IMR-90 (cell line): ENCODE data around the gene SPI1. TPM values are rescaled to one million over a fixed set of nuclear protein-coding genes. Genes with fewer than 3 reads are reported as not detected.

ENCODE experiments used
- ATAC-seq: fragments of 200-7000 bp; cut with Tn5 transposase; 2 replicates; pipeline ENCODE4 v1.9.1; 2020; ENCODE audit warnings: low read depth, mild to moderate bottlenecking, moderate library complexity
- BruUV-seq: library from RNA; stranded (reverse); fragments of 400-500 nt; replicated peaks from 2 replicates; lab custom pipeline; 2021; lab: Mats Ljungman, UMichigan
- CTCF ChIA-PET: fragments of 300-600 bp; formaldehyde crosslinking; extraction: SDS; loops from one replicate; lab custom pipeline; 2021; ENCODE audit warnings: antibody characterized with exemption; lab: Yijun Ruan, JAX
- POLR2A ChIA-PET: fragments of 300-600 bp; sonication (Branson Sonifier 250); formaldehyde crosslinking; loops from one replicate; lab custom pipeline; 2022; ENCODE audit warnings: antibody characterized with exemption; ENCODE audit not compliant: unreplicated experiment; lab: Charles Lee
- DNase-seq: peaks from one replicate; pipeline ENCODE4 v3.0.0; 2013
- H2AFZ ChIP-seq: replicated peaks from 2 replicates; pipeline ENCODE3; 2013; ENCODE audit warnings: low read length, mild to moderate bottlenecking; ENCODE audit not compliant: poor library complexity
- H2AK5ac ChIP-seq: 2 replicates; pipeline ENCODE4 v1.6.1; 2013; ENCODE audit warnings: low read depth, low read length, inconsistent platforms
- H2AK9ac ChIP-seq: replicated peaks from 2 replicates; pipeline ENCODE3; 2013; ENCODE audit warnings: mild to moderate bottlenecking, low read depth, low read length, moderate library complexity; ENCODE audit not compliant: poor library complexity
- H2BK120ac ChIP-seq: 2 replicates; pipeline ENCODE4 v1.6.1; 2013; ENCODE audit warnings: low read depth, low read length, inconsistent platforms
- H2BK15ac ChIP-seq: 3 replicates; pipeline ENCODE4 v1.6.1; 2013; ENCODE audit warnings: low read depth, low read length, inconsistent platforms
- H2BK20ac ChIP-seq: 2 replicates; pipeline ENCODE4 v1.6.1; 2013; ENCODE audit warnings: low read depth, mild to moderate bottlenecking, inconsistent platforms, low read length, moderate library complexity
- H2BK5ac ChIP-seq: 2 replicates; pipeline ENCODE4 v1.6.1; 2013; ENCODE audit warnings: mild to moderate bottlenecking, low read depth, low read length, inconsistent platforms; ENCODE audit not compliant: poor library complexity, severe bottlenecking
- H3K14ac ChIP-seq: replicated peaks from 2 replicates; pipeline ENCODE4 v1.6.1; 2013; ENCODE audit warnings: low read depth, low read length, inconsistent platforms
- H3K18ac ChIP-seq: 2 replicates; pipeline ENCODE4 v1.6.1; 2013; ENCODE audit warnings: low read depth, low read length, control low read depth
- H3K23ac ChIP-seq: 2 replicates; pipeline ENCODE4 v1.6.1; 2013; ENCODE audit warnings: low read depth, low read length, inconsistent platforms
- H3K27ac ChIP-seq: 2 replicates; pipeline ENCODE4 v1.5.1; 2013; ENCODE audit warnings: mild to moderate bottlenecking, control low read depth, low read length; ENCODE audit not compliant: insufficient read depth
- H3K27me3 ChIP-seq: 2 replicates; pipeline ENCODE4 v1.6.1; 2013; ENCODE audit warnings: low read length; ENCODE audit not compliant: control insufficient read depth, insufficient read depth
- H3K36me3 ChIP-seq: 2 replicates; pipeline ENCODE4 v1.6.1; 2013; ENCODE audit warnings: low read length, mixed read lengths; ENCODE audit not compliant: control insufficient read depth, insufficient read depth
- H3K4ac ChIP-seq: 2 replicates; pipeline ENCODE4 v1.6.1; 2013; ENCODE audit warnings: low read depth, low read length, inconsistent platforms
- H3K4me1 ChIP-seq: 2 replicates; pipeline ENCODE4 v1.6.1; 2013; ENCODE audit warnings: low read length, mixed read lengths; ENCODE audit not compliant: control insufficient read depth, insufficient read depth
- H3K4me2 ChIP-seq: 2 replicates; pipeline ENCODE4 v1.6.1; 2013; ENCODE audit warnings: low read depth, mild to moderate bottlenecking, control low read depth, low read length, moderate library complexity
- H3K4me3 ChIP-seq: 2 replicates; pipeline ENCODE4 v1.5.1; 2013; ENCODE audit warnings: low read depth, mild to moderate bottlenecking, control low read depth, low read length, moderate library complexity; ENCODE audit not compliant: insufficient read depth
- H3K56ac ChIP-seq: 2 replicates; pipeline ENCODE4 v1.6.1; 2013; ENCODE audit warnings: low read length, inconsistent platforms; ENCODE audit not compliant: insufficient read depth; ENCODE audit errors: extremely low read depth
- H3K79me1 ChIP-seq, 2 experiments: 2 replicates each; pipeline ENCODE4 v1.6.1; 2013; ENCODE audit warnings: low read length in 2 of 2, inconsistent platforms in 1 of 2, low read depth in 1 of 2
- H3K9ac ChIP-seq: 2 replicates; pipeline ENCODE4 v1.6.1; 2013; ENCODE audit warnings: low read depth, low read length, control low read depth
- H3K9me1 ChIP-seq: 2 replicates; pipeline ENCODE4 v1.6.1; 2013; ENCODE audit warnings: low read length, inconsistent platforms; ENCODE audit not compliant: insufficient read depth
- H3K9me3 ChIP-seq: 2 replicates; pipeline ENCODE4 v1.6.1; 2013; ENCODE audit warnings: low read length; ENCODE audit not compliant: control insufficient read depth, insufficient read depth
- H4K20me1 ChIP-seq: 2 replicates; pipeline ENCODE4 v1.6.1; 2013; ENCODE audit warnings: low read length, inconsistent platforms; ENCODE audit not compliant: insufficient read depth
- H4K5ac ChIP-seq: 2 replicates; pipeline ENCODE4 v1.6.1; 2013; ENCODE audit warnings: mild to moderate bottlenecking, low read depth, low read length, control low read depth
- H4K8ac ChIP-seq, 2 experiments: 2 replicates each; pipeline ENCODE4 v1.6.1; 2013; ENCODE audit warnings: low read depth in 2 of 2, low read length in 2 of 2, control low read depth in 1 of 2, inconsistent platforms in 1 of 2
- H4K91ac ChIP-seq: 2 replicates; pipeline ENCODE4 v1.6.1; 2013; ENCODE audit warnings: low read depth, low read length, inconsistent platforms; ENCODE audit not compliant: insufficient read depth
- BHLHE40 ChIP-seq: fragments of 150-350 bp; IDR thresholded peaks from 2 replicates; pipeline ENCODE4 v1.6.1; 2016; ENCODE audit warnings: mild to moderate bottlenecking, low read depth, low read length
- CHD1 ChIP-seq: IDR thresholded peaks from 2 replicates; pipeline ENCODE4 v1.6.1; 2012; ENCODE audit warnings: low read depth, low read length, improper control_type of control experiment
- MAFK ChIP-seq: IDR thresholded peaks from 2 replicates; pipeline ENCODE4 v1.6.1; 2012; ENCODE audit warnings: low read depth, low read length, improper control_type of control experiment
- MAZ ChIP-seq: IDR thresholded peaks from 2 replicates; pipeline ENCODE4 v1.6.1; 2012; ENCODE audit warnings: low read depth, mild to moderate bottlenecking, low read length, improper control_type of control experiment, moderate library complexity, borderline replicate concordance
- MXI1 ChIP-seq: IDR thresholded peaks from 2 replicates; pipeline ENCODE4 v1.6.1; 2012; ENCODE audit warnings: low read depth, mild to moderate bottlenecking, low read length, moderate library complexity, borderline replicate concordance
- NFE2L2 ChIP-seq: fragments of 150-350 bp; IDR thresholded peaks from 2 replicates; pipeline ENCODE4 v1.6.1; 2016; ENCODE audit warnings: low read depth, mild to moderate bottlenecking, low read length
- POLR2A ChIP-seq: IDR thresholded peaks from 2 replicates; pipeline ENCODE4 v1.6.1; 2012; ENCODE audit warnings: mild to moderate bottlenecking, low read depth, low read length
- RAD21 ChIP-seq: IDR thresholded peaks from 2 replicates; pipeline ENCODE4 v1.6.1; 2012; ENCODE audit warnings: low read length, improper control_type of control experiment
- RCOR1 ChIP-seq: IDR thresholded peaks from 2 replicates; pipeline ENCODE4 v1.6.1; 2012; ENCODE audit warnings: mild to moderate bottlenecking, low read length, improper control_type of control experiment; ENCODE audit not compliant: insufficient replicate concordance
- SMC3 ChIP-seq: fragments of 150-350 bp; IDR thresholded peaks from 2 replicates; pipeline ENCODE4 v1.6.1; 2016; ENCODE audit warnings: low read depth, mild to moderate bottlenecking, antibody characterized with exemption, low read length, moderate library complexity
- WGBS, 2 experiments: methylation state at CpG; one replicate each; pipeline versions ENCODE4 v1.1.5 to v1.1.7; 2013; ENCODE audit warnings: missing lambda C conversion rate in 2 of 2; ENCODE audit not compliant: insufficient read length in 1 of 2; ENCODE audit errors: extremely low coverage in 2 of 2; 5-methylcytosine and 5-hydroxymethylcytosine counted together
- dilution Hi-C: fragments of 300-500 bp; cut with HindIII; formaldehyde crosslinking; loops from one replicate; pipeline ENCODE4 v1.14.3; 2018; ENCODE audit warnings: low sequenced_read_pairs; ENCODE audit not compliant: unreplicated experiment
- in situ Hi-C: fragments of 300-500 bp; cut with MboI; formaldehyde crosslinking; loops from 3 replicates; pipeline ENCODE4 v1.14.3; 2019; ENCODE audit warnings: low sequenced_read_pairs, inconsistent platforms, mixed read lengths
- intact Hi-C: fragments of 100-400 bp; cut with micrococcal nuclease; formaldehyde crosslinking; loops from 2 replicates; pipeline ENCODE4 v1.10.0; 2022
- polyA plus RNA-seq, 3 experiments: library from polyadenylated mRNA; depleted of rRNA; stranded (reverse); fragments of >200 nt; gene quantifications; 2 replicates each; pipeline ENCODE4 v1.2.3, GENCODE V29; 2012; ENCODE audit warnings: low replicate concordance in 1 of 3
- total RNA-seq: library from RNA; depleted of rRNA; stranded (reverse); fragments of >200 nt; gene quantifications from 2 replicates; pipeline ENCODE4 v1.2.3, GENCODE V29; 2012
- TF ChIP-seq, protein P1 (sequence below): conservative IDR thresholded peaks from 2 replicates; pipeline ENCODE4 v1.5.1; 2012; ENCODE audit warnings: mild to moderate bottlenecking, low read depth, low read length, improper control_type of control experiment
- TF ChIP-seq, protein P2 (sequence below): fragments of 150-350 bp; IDR thresholded peaks from 2 replicates; pipeline ENCODE4 v1.6.1; 2017; ENCODE audit warnings: mild to moderate bottlenecking, antibody characterized with exemption, low read length, low read depth
- TF ChIP-seq, protein P3 (sequence below): fragments of 150-350 bp; IDR thresholded peaks from 2 replicates; pipeline ENCODE4 v1.6.1; 2016; ENCODE audit warnings: low read depth, mild to moderate bottlenecking, low read length, moderate library complexity, borderline replicate concordance

The SPI1 gene
- total and polyA plus RNA-seq, 2 of the 4 experiments (the other 2 are of a cell fraction), result not detected

DNA sequence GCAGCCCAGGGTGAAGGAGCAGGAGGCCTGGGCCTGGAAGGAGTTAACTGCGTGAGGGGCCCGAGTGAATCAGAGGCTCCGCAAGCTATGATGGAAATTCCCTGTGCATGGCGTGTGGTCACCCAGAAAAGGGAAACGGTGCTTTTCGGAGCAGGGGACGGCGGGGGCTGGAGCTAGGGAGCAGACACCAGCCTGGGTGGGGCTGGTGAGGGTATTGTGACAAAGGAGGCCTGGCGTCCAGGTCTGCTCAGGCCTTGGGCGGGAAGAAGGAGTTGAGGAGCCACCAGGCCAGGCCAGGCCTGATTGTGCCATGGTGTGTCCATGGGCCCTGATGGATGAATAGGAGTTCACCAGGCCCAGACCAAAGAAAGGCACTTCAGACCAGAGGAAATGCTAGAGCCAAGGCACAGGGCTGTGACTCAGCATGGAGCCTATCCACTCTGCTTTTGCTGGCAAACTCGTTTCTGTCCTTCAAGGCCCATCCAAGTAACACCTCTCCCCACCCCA, 12.8 kb upstream of the SPI1 start:
- Histone ChIP-seq H2AFZ (no peak overlapping the region), H3K27me3 (no peaks in the 10 kb centered on the region), H3K14ac (no peak overlapping the region), H3K4me3 (no peak overlapping the region), H3K23ac (no peak overlapping the region), H3K4me2 (no peak overlapping the region), H3K4ac (no peak overlapping the region), H3K18ac (no peak overlapping the region), H3K4me1 (peaks cover 9% of the 10 kb centered on the region), H4K91ac (no peak overlapping the region), H4K5ac (no peak overlapping the region), H3K27ac (no peak overlapping the region), H3K36me3 (no peaks in the 10 kb centered on the region), H3K9me3 (no peaks in the 10 kb centered on the region), H2AK5ac (no peak overlapping the region), H3K79me1 (no peaks in the 10 kb centered on the region), H3K9me1 (peaks cover 6% of the 10 kb centered on the region), H2BK15ac (no peak overlapping the region), H3K9ac (no peak overlapping the region), H3K56ac (no peak overlapping the region), H4K20me1 (no peaks in the 10 kb centered on the region), H4K8ac (no peak overlapping the region), H2BK20ac (no peak overlapping the region), H2BK120ac (no peak overlapping the region), H2AK9ac (no peak overlapping the region), H2BK5ac (no peak overlapping the region)
- ATAC-seq (no peak), DNase-seq (no peak)
- POLR2A ChIA-PET, result no interaction called here
- in situ Hi-C loops, result no loop called here
- no peak for TF ChIP-seq MAFK
- TF ChIP-seq BHLHE40, result no peak
- TF ChIP-seq RCOR1, result no peak
- TF ChIP-seq NFE2L2, result no peak
- TF ChIP-seq RAD21, result no peak
- TF ChIP-seq, protein P1, sequence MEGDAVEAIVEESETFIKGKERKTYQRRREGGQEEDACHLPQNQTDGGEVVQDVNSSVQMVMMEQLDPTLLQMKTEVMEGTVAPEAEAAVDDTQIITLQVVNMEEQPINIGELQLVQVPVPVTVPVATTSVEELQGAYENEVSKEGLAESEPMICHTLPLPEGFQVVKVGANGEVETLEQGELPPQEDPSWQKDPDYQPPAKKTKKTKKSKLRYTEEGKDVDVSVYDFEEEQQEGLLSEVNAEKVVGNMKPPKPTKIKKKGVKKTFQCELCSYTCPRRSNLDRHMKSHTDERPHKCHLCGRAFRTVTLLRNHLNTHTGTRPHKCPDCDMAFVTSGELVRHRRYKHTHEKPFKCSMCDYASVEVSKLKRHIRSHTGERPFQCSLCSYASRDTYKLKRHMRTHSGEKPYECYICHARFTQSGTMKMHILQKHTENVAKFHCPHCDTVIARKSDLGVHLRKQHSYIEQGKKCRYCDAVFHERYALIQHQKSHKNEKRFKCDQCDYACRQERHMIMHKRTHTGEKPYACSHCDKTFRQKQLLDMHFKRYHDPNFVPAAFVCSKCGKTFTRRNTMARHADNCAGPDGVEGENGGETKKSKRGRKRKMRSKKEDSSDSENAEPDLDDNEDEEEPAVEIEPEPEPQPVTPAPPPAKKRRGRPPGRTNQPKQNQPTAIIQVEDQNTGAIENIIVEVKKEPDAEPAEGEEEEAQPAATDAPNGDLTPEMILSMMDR, result no peak
- TF ChIP-seq, protein P2, sequence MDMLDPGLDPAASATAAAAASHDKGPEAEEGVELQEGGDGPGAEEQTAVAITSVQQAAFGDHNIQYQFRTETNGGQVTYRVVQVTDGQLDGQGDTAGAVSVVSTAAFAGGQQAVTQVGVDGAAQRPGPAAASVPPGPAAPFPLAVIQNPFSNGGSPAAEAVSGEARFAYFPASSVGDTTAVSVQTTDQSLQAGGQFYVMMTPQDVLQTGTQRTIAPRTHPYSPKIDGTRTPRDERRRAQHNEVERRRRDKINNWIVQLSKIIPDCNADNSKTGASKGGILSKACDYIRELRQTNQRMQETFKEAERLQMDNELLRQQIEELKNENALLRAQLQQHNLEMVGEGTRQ, result no peak
- TF ChIP-seq MXI1, result no peak
- no peak for TF ChIP-seq MAZ
- TF ChIP-seq SMC3, result no peak
- TF ChIP-seq, protein P3, sequence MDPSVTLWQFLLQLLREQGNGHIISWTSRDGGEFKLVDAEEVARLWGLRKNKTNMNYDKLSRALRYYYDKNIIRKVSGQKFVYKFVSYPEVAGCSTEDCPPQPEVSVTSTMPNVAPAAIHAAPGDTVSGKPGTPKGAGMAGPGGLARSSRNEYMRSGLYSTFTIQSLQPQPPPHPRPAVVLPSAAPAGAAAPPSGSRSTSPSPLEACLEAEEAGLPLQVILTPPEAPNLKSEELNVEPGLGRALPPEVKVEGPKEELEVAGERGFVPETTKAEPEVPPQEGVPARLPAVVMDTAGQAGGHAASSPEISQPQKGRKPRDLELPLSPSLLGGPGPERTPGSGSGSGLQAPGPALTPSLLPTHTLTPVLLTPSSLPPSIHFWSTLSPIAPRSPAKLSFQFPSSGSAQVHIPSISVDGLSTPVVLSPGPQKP, result no peak
- no peak for TF ChIP-seq CHD1
- TF ChIP-seq POLR2A, result no peak
- intact Hi-C loops, result no loop called here
- no TSS peak for BruUV-seq
- dilution Hi-C loops, result no loop called here
- CTCF ChIA-PET, result no interaction called here
- 93% methylated on average over 9 of the region's 11 CpGs; no CpG with 5 or more reads in 1 of the 2 experiments for WGBS, 2 experiments
